Omental fat pad (tissue), 4 donors: ENCODE measurements around the gene INPP5D. TPM values are rescaled to one million over a fixed set of nuclear protein-coding genes. Genes with fewer than 3 reads are reported as not detected.

Source experiments
- ATAC-seq: fragments of 150-250 bp; one replicate; pipeline ENCODE4 v1.9.1; 2016; ENCODE audit warnings: mild to moderate bottlenecking, moderate library complexity; ENCODE audit not compliant: low FRiP score
- DNase-seq: peaks from one replicate; pipeline ENCODE4 v3.0.0-alpha.2; 2019; ENCODE audit warnings: low spot score
- CTCF ChIP-seq, 3 donors: fragments of 450-650 bp; IDR thresholded peaks; one replicate each; pipeline ENCODE4 v1.5.1; 2016 to 2017; ENCODE audit warnings: antibody characterized with exemption in 3 of 3, mild to moderate bottlenecking in 3 of 3, moderate library complexity in 2 of 3
- total RNA-seq, 4 donors: library from RNA; depleted of rRNA; stranded (reverse); fragments of >200 nt; gene quantifications; one replicate each; pipeline ENCODE4 v1.1.0, GENCODE V29; 2016

INPP5D gene
- total RNA-seq, 4 donors from 2014 or later, result 17.9 to 55.8 (median 27.6) TPM

GRCh38 chr2:233223059-233223894 lies 163.1 kb downstream of the INPP5D start:
- no peak for TF ChIP-seq CTCF (IDR thresholded peaks at IDR 0.05)
- ATAC-seq (no peak), DNase-seq (no peak)

GRCh38 chr2:233225230-233226068 lies 165.3 kb downstream of the INPP5D start:
- ATAC-seq (no peak), DNase-seq (no peak)
- TF ChIP-seq CTCF (IDR thresholded peaks at IDR 0.05), result no peak

GRCh38 chr2:233226511-233227031 lies 166.4 kb downstream of the INPP5D start:
- no peak for DNase-seq
- no peak for ATAC-seq
- no peak for TF ChIP-seq CTCF (IDR thresholded peaks at IDR 0.05)

GRCh38 chr2:233227346-233227978 lies 167.3 kb downstream of the INPP5D start:
- TF ChIP-seq CTCF (IDR thresholded peaks at IDR 0.05), result no peak
- ATAC-seq (no peak), DNase-seq (no peak)

GRCh38 chr2:233228376-233228775 lies 168.2 kb downstream of the INPP5D start:
- DNase-seq (no peak), ATAC-seq (no peak)
- no peak for TF ChIP-seq CTCF (IDR thresholded peaks at IDR 0.05)

GRCh38 chr2:233233618-233234230 lies 173.6 kb downstream of the INPP5D start:
- ATAC-seq, result no peak

More at GRCh38 chr2:233233618-233234230, 173.6 kb downstream of the INPP5D start:
- DNase-seq, result no peak
- TF ChIP-seq CTCF (IDR thresholded peaks at IDR 0.05), result no peak
